Psoas muscle (tissue), 8 donors: ENCODE results near the gene SCAPER. TPM values are rescaled to one million over a fixed set of nuclear protein-coding genes. Genes with fewer than 3 reads are reported as not detected.

Experiments used
- ATAC-seq, 4 donors: fragments of 200-7000 bp; cut with Tn5 transposase; one replicate each; pipeline ENCODE4 v1.9.1; 2020; ENCODE audit warnings: moderate library complexity in 3 of 4, mild to moderate bottlenecking in 2 of 4
- DNase-seq, 2 donors: peaks; one replicate each; pipeline ENCODE4 v3.0.0-alpha.2; 2020
- H3K27ac ChIP-seq: fragments of 200-600 bp; one replicate; pipeline ENCODE4 v1.8.0; 2022
- H3K27me3 ChIP-seq, 3 donors: fragments of 200-600 bp in 1 of 3; one replicate each; pipeline versions ENCODE4 v1.6.1 to v1.8.0; 2013 to 2022; ENCODE audit warnings: low read length in 2 of 3, mild to moderate bottlenecking in 2 of 3, moderate library complexity in 1 of 3; ENCODE audit not compliant: insufficient read depth in 3 of 3
- H3K36me3 ChIP-seq, 2 donors: fragments of 200-600 bp in 1 of 2; one replicate each; pipeline versions ENCODE4 v1.6.1 to v1.8.0; 2013 to 2022; ENCODE audit warnings: low read depth in 1 of 2, mild to moderate bottlenecking in 1 of 2, moderate library complexity in 1 of 2; ENCODE audit not compliant: insufficient read depth in 1 of 2
- H3K4me1 ChIP-seq: fragments of 200-600 bp; one replicate; pipeline ENCODE4 v1.8.0; 2022
- H3K4me3 ChIP-seq: fragments of 200-600 bp; one replicate; pipeline ENCODE4 v1.8.0; 2022; ENCODE audit warnings: mild to moderate bottlenecking
- H3K9me3 ChIP-seq: fragments of 200-600 bp; one replicate; pipeline ENCODE4 v1.8.0; 2022
- CTCF ChIP-seq: fragments of 200-600 bp; IDR thresholded peaks from one replicate; pipeline ENCODE4 v1.8.0; 2022; ENCODE audit warnings: antibody characterized with exemption
- WGBS, 3 donors: extraction: QIAGEN DNeasy Blood & Tissue Kit; methylation state at CpG; one replicate each; pipeline versions ENCODE4 v1.1.6 to v1.1.7; 2013; 5-methylcytosine and 5-hydroxymethylcytosine counted together
- intact Hi-C, 2 donors: fragments of 100-400 bp; cut with DNase I; formaldehyde crosslinking; loops; one replicate each; pipeline versions ENCODE4 v1.11.0 to v1.14.2; 2022
- polyA plus RNA-seq, 3 donors: library from polyadenylated mRNA; stranded (reverse); fragments of 200-250 nt; gene quantifications; one replicate each; pipeline ENCODE4 v1.2.3, GENCODE V29; 2013
- total RNA-seq, 4 donors: library from RNA; stranded (reverse); fragmentation: NEBNext Ultra II Directional in 2 of 4; extraction: Animal tissue kit (Norgen Biotek cat#: 25700) in 2 of 4; gene quantifications; one replicate each; pipeline versions ENCODE4 v1.2.1 to v1.2.4, GENCODE V29; 2021 to 2023
- donor health status: healthy with polysubstance abuse.
- donor health status: DM: no; HTN: no; CAD: no; lungs with moderate emphysema.
- donor health status: Bipolar disorder and iron deficiency.
- donor health status: healthy.
- donor health status: DM: yes; HTN: yes; CAD: no.
- donor health status: DM: no; HTN: no; CAD: no.
- donor health status: DM: no; HTN: no; CAD: no.
- donor health status: DM: yes; HTN: yes; CAD: no.

SCAPER gene
- total and polyA plus RNA-seq, 7 donors = 4.1 to 28.7 (median 20.0) TPM

GRCh38 chr15:76342058-76342381 lies 563.1 kb downstream of the SCAPER start:
- ATAC-seq (peak in 2 of 4 donors; percentile 6 to 14), DNase-seq (no peak)
- no peaks in the 10 kb centered on the region for H3K36me3 ChIP-seq
- H3K27me3 ChIP-seq = peaks cover 0 to 100% (median 72%) of the 10 kb centered on the region in 3 donors
- H3K4me3 ChIP-seq = peak overlapping the region; percentile 61
- H3K4me1 ChIP-seq = peaks cover 48% of the 10 kb centered on the region
- no peaks in the 10 kb centered on the region for H3K9me3 ChIP-seq
- intact Hi-C loops = no loop called here
- H3K27ac ChIP-seq = no peak overlapping the region
- no peak for TF ChIP-seq CTCF
- 4 to 5% (median 5%) methylated on average over 20 of the region's 20 CpGs for WGBS, 3 donors

GRCh38 chr15:76341366-76342057 lies 563.6 kb downstream of the SCAPER start:
- peaks cover 53% of the 10 kb centered on the region for H3K4me1 ChIP-seq
- H3K36me3 ChIP-seq = no peaks in the 10 kb centered on the region
- 2 to 3% (median 2%) methylated on average over 41 to 42 of the region's 42 CpGs for WGBS, 3 donors
- peak overlapping the region; percentile 61 for H3K4me3 ChIP-seq
- no peak for TF ChIP-seq CTCF
- no peak overlapping the region for H3K27ac ChIP-seq
- ATAC-seq (peak; percentile 26 to 40 (median 35)), DNase-seq (no peak)
- peaks cover 0 to 100% (median 70%) of the 10 kb centered on the region in 3 donors for H3K27me3 ChIP-seq
- H3K9me3 ChIP-seq = no peaks in the 10 kb centered on the region
- intact Hi-C loops = no loop called here

- peak; percentile 72 to 83 (median 77) for ATAC-seq
- Histone ChIP-seq H3K36me3 (no peaks in the 10 kb centered on the region), H3K4me3 (peak overlapping the region; percentile 61), H3K9me3 (no peaks in the 10 kb centered on the region), H3K4me1 (peaks cover 52% of the 10 kb centered on the region), H3K27ac (no peak overlapping the region), H3K27me3 (peaks cover 0 to 100% (median 66%) of the 10 kb centered on the region in 3 donors)
- intact Hi-C loops = no loop called here
- TF ChIP-seq CTCF = peak; percentile 29
- WGBS, 3 donors = 1 to 2% (median 2%) methylated on average over 31 to 35 of the region's 35 CpGs
- DNase-seq = peak in 1 of 2 donors; percentile 66
Observed at GRCh38 chr15:76340803-76341365, 564.3 kb downstream of the SCAPER start.

- peak; percentile 25 to 44 (median 37) for ATAC-seq
- TF ChIP-seq CTCF = no peak
- Histone ChIP-seq H3K4me1 (peaks cover 57% of the 10 kb centered on the region), H3K4me3 (peak overlapping the region; percentile 61), H3K27ac (no peak overlapping the region), H3K27me3 (peaks cover 0 to 100% (median 62%) of the 10 kb centered on the region in 3 donors), H3K36me3 (no peaks in the 10 kb centered on the region), H3K9me3 (no peaks in the 10 kb centered on the region)
- intact Hi-C loops = no loop called here
- peak in 1 of 2 donors; percentile 69 for DNase-seq
- WGBS, 3 donors = 0 to 2% (median 2%) methylated on average over 42 to 53 of the region's 53 CpGs
Observed at GRCh38 chr15:76340198-76340802, 564.8 kb downstream of the SCAPER start.
